ENCODE results near the gene RCAN3.

DNA sequence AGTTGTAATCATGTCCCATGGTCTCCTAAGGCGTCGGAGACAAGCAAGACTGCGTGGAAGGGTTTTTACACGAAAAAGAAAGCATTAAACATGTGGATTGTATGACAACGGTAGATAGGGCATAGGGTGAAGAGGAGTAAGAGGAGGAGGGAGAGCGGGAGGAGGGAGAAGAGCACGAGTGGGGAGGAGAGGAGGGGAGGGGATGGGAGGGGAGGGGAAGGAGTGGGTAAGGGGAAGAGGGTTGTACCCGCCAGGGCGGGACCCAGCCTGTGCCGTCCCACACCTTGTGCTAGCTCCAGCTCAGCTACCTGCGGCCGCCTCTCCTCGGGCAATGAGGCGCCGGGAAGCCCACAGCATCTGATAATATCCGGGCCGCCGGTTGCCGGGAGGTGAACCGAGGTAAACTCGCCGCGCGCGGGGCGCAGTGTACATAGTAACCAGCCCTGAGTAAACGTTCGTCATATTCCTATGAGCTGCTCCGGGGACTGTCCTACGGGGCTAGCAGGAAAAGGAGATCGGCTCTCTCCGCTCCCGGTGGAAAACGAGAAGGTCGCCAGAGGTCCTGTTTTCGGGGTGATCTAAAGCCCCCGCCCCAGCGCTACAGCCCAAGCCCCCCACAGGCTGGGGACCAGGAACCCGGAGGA, 449 bp upstream of the RCAN3 start:
- TF ChIP-seq, protein P1, sequence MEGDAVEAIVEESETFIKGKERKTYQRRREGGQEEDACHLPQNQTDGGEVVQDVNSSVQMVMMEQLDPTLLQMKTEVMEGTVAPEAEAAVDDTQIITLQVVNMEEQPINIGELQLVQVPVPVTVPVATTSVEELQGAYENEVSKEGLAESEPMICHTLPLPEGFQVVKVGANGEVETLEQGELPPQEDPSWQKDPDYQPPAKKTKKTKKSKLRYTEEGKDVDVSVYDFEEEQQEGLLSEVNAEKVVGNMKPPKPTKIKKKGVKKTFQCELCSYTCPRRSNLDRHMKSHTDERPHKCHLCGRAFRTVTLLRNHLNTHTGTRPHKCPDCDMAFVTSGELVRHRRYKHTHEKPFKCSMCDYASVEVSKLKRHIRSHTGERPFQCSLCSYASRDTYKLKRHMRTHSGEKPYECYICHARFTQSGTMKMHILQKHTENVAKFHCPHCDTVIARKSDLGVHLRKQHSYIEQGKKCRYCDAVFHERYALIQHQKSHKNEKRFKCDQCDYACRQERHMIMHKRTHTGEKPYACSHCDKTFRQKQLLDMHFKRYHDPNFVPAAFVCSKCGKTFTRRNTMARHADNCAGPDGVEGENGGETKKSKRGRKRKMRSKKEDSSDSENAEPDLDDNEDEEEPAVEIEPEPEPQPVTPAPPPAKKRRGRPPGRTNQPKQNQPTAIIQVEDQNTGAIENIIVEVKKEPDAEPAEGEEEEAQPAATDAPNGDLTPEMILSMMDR (IDR thresholded peaks at IDR 0.05): no peak
- TF ChIP-seq EP300 (IDR thresholded peaks at IDR 0.05) (no peak), POLR2A (IDR thresholded peaks at IDR 0.05) (no peak)

Data from tibial nerve (tissue), 4 donors.